Hippocampal formation (tissue), 2 donors: ENCODE data around the gene TSC22D3.

Source experiments
- DNase-seq, 2 donors: peaks; one replicate each; lab custom pipeline; 2025; lab: John Stamatoyannopoulos, UW

The TSC22D3 gene

GRCh38 chrX:107760304-107761077 is 15.1 kb downstream of the TSC22D3 start:
- no peak for DNase-seq

GRCh38 chrX:107758231-107758766 is 17.3 kb downstream of the TSC22D3 start:
- no peak for DNase-seq

- no peak for DNase-seq
These were observed 19.9 kb downstream of the TSC22D3 start for GRCh38 chrX:107755721-107756120.

- no peak for DNase-seq
These were observed 22.4 kb downstream of the TSC22D3 start for GRCh38 chrX:107753187-107753586.

GRCh38 chrX:107752714-107753113 is 22.9 kb downstream of the TSC22D3 start:
- no peak for DNase-seq

GRCh38 chrX:107752043-107752442 is 23.5 kb downstream of the TSC22D3 start:
- no peak for DNase-seq

GRCh38 chrX:107750861-107751445 is 24.6 kb downstream of the TSC22D3 start:
- no peak for DNase-seq

- DNase-seq: no peak
These were observed 25.3 kb downstream of the TSC22D3 start for GRCh38 chrX:107750263-107750662.

- DNase-seq: no peak
These were observed 27.1 kb downstream of the TSC22D3 start for GRCh38 chrX:107748506-107748905.

GRCh38 chrX:107747596-107748161 is 27.9 kb downstream of the TSC22D3 start:
- DNase-seq: peak in 1 of 2 donors; percentile 69

- DNase-seq: peak; percentile 19 to 31
These were observed 30.7 kb downstream of the TSC22D3 start for GRCh38 chrX:107744868-107745267.

- DNase-seq: no peak
These were observed 31.6 kb downstream of the TSC22D3 start for GRCh38 chrX:107743995-107744394.

- no peak for DNase-seq
These were observed 32.8 kb downstream of the TSC22D3 start for GRCh38 chrX:107742700-107743191.

GRCh38 chrX:107741404-107741790 is 34.2 kb downstream of the TSC22D3 start:
- peak in 1 of 2 donors; percentile 54 for DNase-seq

GRCh38 chrX:107739541-107739940 is 36.0 kb downstream of the TSC22D3 start:
- DNase-seq: no peak

GRCh38 chrX:107738768-107739167 is 36.8 kb downstream of the TSC22D3 start:
- DNase-seq: peak; percentile 33 to 57

- DNase-seq: peak in 1 of 2 donors; percentile 20
These were observed 37.3 kb downstream of the TSC22D3 start for GRCh38 chrX:107738272-107738671.

- DNase-seq: no peak
These were observed 38.6 kb downstream of the TSC22D3 start for GRCh38 chrX:107736781-107737531.

GRCh38 chrX:107734646-107735045 is 40.9 kb downstream of the TSC22D3 start:
- no peak for DNase-seq

GRCh38 chrX:107733686-107734085 is 41.9 kb downstream of the TSC22D3 start:
- no peak for DNase-seq

GRCh38 chrX:107731831-107732502 is 43.6 kb downstream of the TSC22D3 start:
- DNase-seq: peak; percentile 52 to 62
